COR-L47 (cell line): ENCODE data around the gene THADA.
"Not testable (repeated sequence)": the region's sequence is repeated elsewhere in the genome, so short reads cannot be mapped to it uniquely, and the experiment has no call there.

Experiments used
- DNase-seq: peaks from one replicate; lab custom pipeline; 2025; lab: John Stamatoyannopoulos, UW

THADA gene

GRCh38 chr2:43387092-43388062, 208.5 kb downstream of the THADA start:
- no peak for DNase-seq

- DNase-seq: not testable (repeated sequence)
These were observed 209.2 kb downstream of the THADA start for GRCh38 chr2:43386679-43387078.

DNA sequence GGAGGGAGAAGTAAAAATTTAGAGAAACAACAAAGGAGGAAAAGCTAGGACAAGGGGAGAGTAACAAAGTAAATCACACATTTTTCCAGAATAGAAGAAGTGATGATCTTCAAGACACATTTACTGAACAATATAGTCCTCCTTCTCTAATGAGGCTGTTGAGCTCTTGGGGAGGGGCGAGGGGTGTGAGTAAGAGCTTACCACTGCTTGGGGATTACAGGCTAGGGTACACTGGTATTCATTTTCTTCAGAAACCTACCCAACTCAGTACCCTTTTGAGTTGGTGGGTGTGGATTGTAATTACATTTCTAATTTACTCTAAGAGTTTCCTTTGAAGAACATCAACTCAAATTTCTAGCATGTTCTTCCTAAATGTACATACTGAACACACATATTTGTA, 211.7 kb downstream of the THADA start:
- no peak for DNase-seq

DNA sequence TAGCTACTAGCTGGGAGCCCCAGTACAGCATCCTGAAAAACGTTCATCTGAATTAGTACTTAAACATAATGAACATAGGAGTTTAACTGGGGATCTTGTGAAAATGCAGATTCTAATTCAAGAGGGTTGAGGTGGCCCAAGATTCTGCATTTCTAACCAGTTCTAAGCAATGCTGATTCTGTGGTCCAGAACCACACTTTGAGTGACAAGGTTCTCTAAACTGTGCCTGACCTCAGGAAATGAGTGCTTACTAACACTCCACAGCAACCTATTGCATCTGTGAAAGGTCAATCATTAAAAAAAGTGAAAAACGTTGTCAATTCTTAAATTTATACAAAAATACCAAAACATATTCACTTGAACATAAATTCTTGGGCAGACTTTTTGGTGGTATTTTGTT, 212.3 kb downstream of the THADA start:
- no peak for DNase-seq

- no peak for DNase-seq
These were observed 216.3 kb downstream of the THADA start for GRCh38 chr2:43379494-43379893.

- DNase-seq: no peak
These were observed 218.5 kb downstream of the THADA start for GRCh38 chr2:43377327-43377726.

GRCh38 chr2:43376523-43377198, 219.2 kb downstream of the THADA start:
- DNase-seq: no peak

- DNase-seq: no peak
These were observed 219.9 kb downstream of the THADA start for GRCh38 chr2:43375746-43376522.

DNA sequence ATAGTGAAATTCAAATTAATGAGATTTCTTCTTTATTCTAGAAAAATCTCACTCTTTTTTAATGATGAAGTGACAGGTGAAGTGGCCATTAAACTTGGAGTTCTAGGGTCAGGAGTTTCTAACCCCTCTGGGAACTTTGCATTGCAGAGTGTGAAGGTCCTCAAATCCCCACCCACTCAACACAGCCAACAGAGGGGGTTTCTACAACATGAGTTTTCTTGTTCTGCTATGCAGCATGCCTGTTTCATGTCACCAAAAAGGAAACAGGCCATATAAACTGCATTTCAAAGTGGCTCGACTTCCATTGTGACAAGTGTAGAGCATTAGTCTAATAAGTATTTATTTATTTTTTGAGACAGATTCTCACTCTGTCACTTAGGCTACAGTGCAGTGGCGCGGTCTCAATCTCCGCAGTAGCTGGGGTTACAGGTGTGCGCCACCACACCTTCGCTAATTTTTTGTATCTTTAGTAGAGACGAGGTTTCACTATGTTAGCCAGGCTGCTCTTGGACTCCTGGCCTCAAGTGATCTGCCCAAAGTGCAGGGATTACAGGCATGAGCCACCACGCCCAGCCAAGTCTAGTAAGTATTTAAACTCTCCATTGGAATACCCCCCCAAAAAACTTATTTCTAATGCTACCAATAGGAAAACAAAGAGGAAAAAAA, 223.3 kb downstream of the THADA start:
- no peak for DNase-seq

- peak; percentile 66 for DNase-seq
These were observed 225.1 kb downstream of the THADA start for GRCh38 chr2:43370705-43371104.

GRCh38 chr2:43370146-43370545, 225.7 kb downstream of the THADA start:
- DNase-seq: no peak

GRCh38 chr2:43368483-43369385, 227.1 kb downstream of the THADA start:
- DNase-seq: no peak

DNA sequence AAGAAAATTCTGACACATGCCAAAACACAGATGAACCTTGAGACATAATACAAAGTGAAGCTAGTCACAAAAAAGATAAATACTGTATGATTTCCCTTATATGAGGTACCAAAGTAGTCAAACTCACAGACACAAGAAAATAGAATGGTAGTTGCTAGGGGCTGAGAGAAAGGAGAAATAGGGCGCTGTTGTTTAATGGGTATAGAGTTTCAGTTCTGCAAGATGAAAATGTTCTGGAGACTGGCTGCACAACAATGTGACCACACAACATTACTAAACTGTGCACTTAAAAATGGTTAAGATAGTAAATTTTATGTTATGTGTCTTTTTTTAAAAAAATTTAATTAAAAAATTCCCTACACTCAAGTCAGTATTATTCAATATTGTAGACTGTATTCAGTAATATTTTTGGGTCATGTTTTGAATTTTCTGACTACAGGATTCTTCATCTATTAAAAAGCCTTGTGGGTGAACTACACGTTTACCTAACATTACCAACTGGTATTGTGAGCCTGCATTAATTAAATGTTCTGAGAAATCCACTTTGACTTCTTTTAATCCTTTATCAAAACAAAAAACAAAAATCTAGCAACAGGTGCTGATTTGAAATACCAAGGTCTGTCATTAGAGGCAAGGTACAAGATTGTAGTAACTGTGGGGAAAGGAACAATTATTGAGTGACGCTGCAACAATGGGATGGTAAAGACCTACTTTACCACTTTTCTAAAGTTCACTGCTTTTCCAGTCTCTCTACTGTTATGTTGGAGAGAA, 228.6 kb downstream of the THADA start:
- no peak for DNase-seq

DNA sequence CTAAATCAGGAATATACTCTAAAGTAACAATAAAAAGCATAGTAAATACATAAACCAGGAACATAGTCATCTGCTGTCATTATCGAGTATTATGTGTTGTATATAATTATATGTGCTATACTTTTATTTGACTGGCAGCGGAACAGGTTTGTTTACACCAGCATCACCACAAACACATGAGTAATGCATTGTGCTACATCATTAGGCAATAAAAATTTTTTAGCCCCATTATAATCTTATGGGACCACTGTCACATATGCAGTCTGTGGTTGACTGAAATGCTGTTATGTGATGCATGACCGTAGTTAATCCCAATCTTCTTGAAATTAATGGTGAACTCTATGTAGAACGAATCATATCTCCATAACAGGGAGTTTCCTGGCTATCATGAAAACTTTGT, 232.7 kb downstream of the THADA start:
- peak; percentile 9 for DNase-seq

GRCh38 chr2:43361286-43361685, 234.6 kb downstream of the THADA start:
- DNase-seq: no peak

- DNase-seq: peak; percentile 20
These were observed 235.7 kb downstream of the THADA start for GRCh38 chr2:43360137-43360536.

DNA sequence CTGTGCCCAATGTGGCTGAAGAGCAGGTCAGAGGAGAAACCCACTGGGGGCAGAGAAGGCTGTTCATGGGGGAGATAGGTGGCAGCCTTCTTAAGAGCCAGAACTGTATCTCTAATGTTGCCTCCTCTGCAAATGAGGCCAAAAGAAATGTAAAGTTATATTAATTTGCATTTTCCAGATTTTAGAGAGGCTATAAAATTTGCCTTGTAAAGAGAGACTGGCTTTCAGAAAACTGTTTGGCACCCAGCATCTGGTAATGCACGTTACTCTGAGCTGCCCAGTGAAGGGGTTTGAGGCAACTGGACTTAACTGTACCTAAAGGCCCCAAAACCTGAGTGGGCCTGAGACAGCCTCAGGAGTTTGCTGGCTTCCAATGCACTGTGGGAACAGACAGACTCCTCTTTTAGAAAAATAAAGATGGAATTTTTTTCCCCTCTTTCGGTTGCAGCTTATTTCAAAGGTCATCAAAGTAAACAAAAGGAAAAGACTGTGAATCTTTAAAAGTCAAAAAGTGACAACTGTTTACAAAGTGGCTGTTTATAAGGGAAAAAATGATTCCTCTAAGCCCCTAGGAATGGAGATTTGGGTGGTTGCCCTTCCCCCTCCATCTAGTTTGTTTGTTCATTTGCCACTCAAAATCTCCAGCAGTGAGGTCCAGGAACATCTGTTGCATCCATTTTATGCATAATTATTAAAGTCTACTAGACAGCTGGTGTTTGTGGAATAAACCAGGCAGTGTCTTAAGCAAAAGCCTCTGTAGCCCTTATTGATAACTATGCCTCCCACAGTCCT, 237.2 kb downstream of the THADA start:
- DNase-seq: no peak

DNA sequence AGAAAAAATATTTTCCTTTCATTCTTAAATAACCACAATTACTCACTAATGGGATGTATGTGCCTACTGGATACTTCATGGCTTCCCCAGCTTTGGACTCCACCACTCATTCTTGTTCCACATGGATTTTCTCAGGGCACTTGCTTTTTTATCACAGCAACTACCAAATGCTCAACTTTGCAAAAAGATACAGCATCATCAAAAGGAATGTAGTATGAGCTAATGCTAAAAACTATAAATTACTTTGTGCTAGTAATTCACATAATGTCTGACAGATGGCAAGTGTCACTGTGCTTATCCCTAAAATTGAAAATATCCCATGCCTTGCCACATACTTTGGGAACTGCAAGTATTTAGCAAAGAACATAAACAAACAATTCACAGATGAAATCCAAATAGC, 239.1 kb downstream of the THADA start:
- DNase-seq: no peak

- no peak for DNase-seq
These were observed 240.4 kb downstream of the THADA start for GRCh38 chr2:43355399-43355798.
